H1 (cell line): ENCODE results near the gene DYSF. TPM values are rescaled to one million over a fixed set of nuclear protein-coding genes. Genes with fewer than 3 reads are reported as not detected.
A peak's percentile ranks its signal among the peaks of the same experiment; 100 is the strongest.

Experiments
- CTCF ChIA-PET: fragments of 300-600 bp; sonication (Branson Sonifier 250); formaldehyde crosslinking; loops from one replicate; lab custom pipeline; 2021; ENCODE audit not compliant: partially characterized antibody; lab: Charles Lee
- POLR2A ChIA-PET: fragments of 300-600 bp; sonication (Branson Sonifier 250); formaldehyde crosslinking; loops from one replicate; lab custom pipeline; 2021; ENCODE audit warnings: inconsistent platforms; ENCODE audit not compliant: partially characterized antibody; lab: Charles Lee
- DNase-seq, 2 experiments: peaks; one replicate each; pipeline versions ENCODE4 v3.0.0 to v3.0.0-alpha.2; 2010 to 2022; ENCODE audit warnings: low spot score in 2 of 2, low read depth in 1 of 2, mixed read lengths in 1 of 2
- FAIRE-seq: peaks from 2 replicates; lab custom pipeline; 2011; peaks lifted over from hg19 to GRCh38; lab: Jason Lieb, UNC
- H2AFZ ChIP-seq: 2 replicates; pipeline ENCODE4 v1.8.1; 2012; ENCODE audit warnings: low read length, inconsistent platforms
- H2AK5ac ChIP-seq: 2 replicates; pipeline ENCODE4 v1.6.1; 2013; ENCODE audit warnings: low read depth, low read length
- H2BK120ac ChIP-seq: replicated peaks from 2 replicates; pipeline ENCODE3; 2013; ENCODE audit warnings: low read depth, low read length, inconsistent platforms
- H2BK12ac ChIP-seq: 2 replicates; pipeline ENCODE4 v1.6.1; 2013; ENCODE audit warnings: low read depth, low read length
- H2BK15ac ChIP-seq: 2 replicates; pipeline ENCODE4 v1.6.1; 2013; ENCODE audit warnings: low read length
- H2BK20ac ChIP-seq: 2 replicates; pipeline ENCODE4 v1.6.1; 2013; ENCODE audit warnings: low read length
- H2BK5ac ChIP-seq: 2 replicates; pipeline ENCODE4 v1.6.1; 2013; ENCODE audit warnings: low read depth, low read length
- H3K14ac ChIP-seq: 2 replicates; pipeline ENCODE4 v1.6.1; 2013; ENCODE audit warnings: inconsistent platforms; ENCODE audit not compliant: insufficient read length
- H3K18ac ChIP-seq: 2 replicates; pipeline ENCODE4 v1.6.1; 2013; ENCODE audit warnings: low read length; ENCODE audit errors: extremely low read depth
- H3K23ac ChIP-seq: 2 replicates; pipeline ENCODE4 v1.6.1; 2013; ENCODE audit warnings: inconsistent platforms; ENCODE audit not compliant: insufficient read length
- H3K23me2 ChIP-seq: 2 replicates; pipeline ENCODE4 v1.6.1; 2013; ENCODE audit warnings: low read depth, low read length
- H3K27ac ChIP-seq: 2 replicates; pipeline ENCODE4 v1.6.1; 2011; ENCODE audit warnings: low read depth, low read length, inconsistent platforms
- H3K27me3 ChIP-seq, 4 experiments: replicated peaks in 1 of 4; 1 replicate in 1 of 4; 2 replicates in 3 of 4; pipeline versions ENCODE4 v1.6.1 to v1.8.1; 2011 to 2013; ENCODE audit warnings: low read length in 3 of 4, mild to moderate bottlenecking in 3 of 4, inconsistent platforms in 2 of 4, mixed read lengths in 2 of 4, moderate library complexity in 1 of 4; ENCODE audit not compliant: control insufficient read depth in 3 of 4, insufficient read depth in 3 of 4; ENCODE audit errors: extremely low read depth in 1 of 4
- H3K36me3 ChIP-seq, 4 experiments: 2 replicates each; pipeline versions ENCODE4 v1.6.1 to v1.8.1; 2011 to 2013; ENCODE audit warnings: mild to moderate bottlenecking in 4 of 4, low read length in 3 of 4, moderate library complexity in 2 of 4, control low read depth in 1 of 4, inconsistent platforms in 1 of 4; ENCODE audit not compliant: insufficient read depth in 4 of 4, control insufficient read depth in 2 of 4
- H3K4ac ChIP-seq: replicated peaks from 2 replicates; pipeline ENCODE3; 2013; ENCODE audit warnings: low read length, low read depth, mixed read lengths, inconsistent platforms; ENCODE audit not compliant: insufficient read length
- H3K4me1 ChIP-seq, 4 experiments: replicated peaks in 1 of 4; 1 replicate in 1 of 4; 2 replicates in 3 of 4; pipeline versions ENCODE4 v1.6.1 to v1.8.1; 2011 to 2013; ENCODE audit warnings: low read length in 3 of 4, inconsistent platforms in 2 of 4, mixed read lengths in 1 of 4; ENCODE audit not compliant: insufficient read depth in 4 of 4, control insufficient read depth in 3 of 4
- H3K4me2 ChIP-seq, 2 experiments: 2 replicates each; pipeline versions ENCODE4 v1.6.1 to v1.8.1; 2011 to 2013; ENCODE audit warnings: low read depth in 2 of 2, low read length in 2 of 2, control low read depth in 1 of 2, inconsistent platforms in 1 of 2, mild to moderate bottlenecking in 1 of 2; ENCODE audit not compliant: insufficient read depth in 1 of 2
- H3K4me3 ChIP-seq, 4 experiments: fragments of 200-600, 300-600 bp in 1 of 4; sonication (generic), shearing (Covaris generic), sonication (Bioruptor Twin) in 1 of 4; 2 replicates each; pipeline versions ENCODE4 v1.5.1 to v1.8.1; 2011 to 2016; ENCODE audit warnings: low read length in 4 of 4, low read depth in 3 of 4, control low read depth in 2 of 4, inconsistent platforms in 2 of 4, mild to moderate bottlenecking in 2 of 4, mixed read lengths in 1 of 4, moderate library complexity in 1 of 4; ENCODE audit not compliant: insufficient read depth in 2 of 4; ENCODE audit errors: extremely low read depth in 1 of 4
- H3K56ac ChIP-seq: replicated peaks from 2 replicates; pipeline ENCODE3; 2013; ENCODE audit warnings: low read depth, mild to moderate bottlenecking, mixed read lengths, low read length, inconsistent platforms; ENCODE audit not compliant: insufficient read length
- H3K79me1 ChIP-seq: 2 replicates; pipeline ENCODE4 v1.6.1; 2013; ENCODE audit warnings: low read depth, low read length, control low read depth
- H3K79me2 ChIP-seq, 2 experiments: 2 replicates each; pipeline versions ENCODE4 v1.6.1 to v1.8.1; 2012 to 2013; ENCODE audit warnings: low read length in 2 of 2, mild to moderate bottlenecking in 2 of 2, inconsistent platforms in 1 of 2; ENCODE audit not compliant: insufficient read depth in 2 of 2, control insufficient read depth in 1 of 2
- H3K9ac ChIP-seq, 4 experiments: replicated peaks in 1 of 4; 1 replicate in 1 of 4; 2 replicates in 3 of 4; pipeline versions ENCODE4 v1.6.1 to v1.8.1; 2011 to 2013; ENCODE audit warnings: low read depth in 3 of 4, low read length in 3 of 4, control low read depth in 2 of 4, mild to moderate bottlenecking in 2 of 4, moderate library complexity in 2 of 4, inconsistent platforms in 1 of 4; ENCODE audit errors: extremely low read depth in 1 of 4
- H3K9me3 ChIP-seq, 2 experiments: 2 replicates each; pipeline versions ENCODE4 v1.6.1 to v1.8.1; 2012 to 2013; ENCODE audit warnings: mild to moderate bottlenecking in 2 of 2, moderate library complexity in 2 of 2, control low read depth in 1 of 2, inconsistent platforms in 1 of 2, low read depth in 1 of 2, low read length in 1 of 2, mixed read lengths in 1 of 2; ENCODE audit not compliant: insufficient read depth in 2 of 2
- H4K20me1 ChIP-seq, 2 experiments: replicated peaks in 1 of 2; 2 replicates each; pipeline versions ENCODE3 to v1.8.1; 2011 to 2013; ENCODE audit warnings: inconsistent platforms in 2 of 2, low read length in 2 of 2, mild to moderate bottlenecking in 1 of 2; ENCODE audit not compliant: insufficient read depth in 2 of 2, control insufficient read depth in 1 of 2
- H4K5ac ChIP-seq: 2 replicates; pipeline ENCODE4 v1.6.1; 2013; ENCODE audit warnings: low read length, low read depth, mixed read lengths, inconsistent platforms; ENCODE audit not compliant: insufficient read length
- H4K8ac ChIP-seq: 2 replicates; pipeline ENCODE4 v1.8.0; 2013; ENCODE audit warnings: mild to moderate bottlenecking, moderate library complexity, low read length, inconsistent platforms; ENCODE audit not compliant: insufficient read depth; ENCODE audit errors: extremely low read depth
- H4K91ac ChIP-seq: replicated peaks from 2 replicates; pipeline ENCODE3; 2013; ENCODE audit warnings: low read length, mixed read lengths, inconsistent platforms; ENCODE audit not compliant: insufficient read length
- ASH2L ChIP-seq: fragments of 200-600, 300-600 bp; sonication (generic); IDR thresholded peaks from one replicate; pipeline ENCODE4 v1.7.1; 2017; ENCODE audit warnings: low read length
- ATF3 ChIP-seq: IDR thresholded peaks from 2 replicates; pipeline ENCODE4 v1.6.1; 2011; ENCODE audit warnings: low read depth, mild to moderate bottlenecking, low read length; ENCODE audit not compliant: insufficient read depth
- CEBPB ChIP-seq: IDR thresholded peaks from 2 replicates; pipeline ENCODE4 v1.6.1; 2012; ENCODE audit warnings: low read depth, low read length
- EP300 ChIP-seq, 2 experiments: IDR thresholded peaks; 1 replicate in 1 of 2; 2 replicates in 1 of 2; pipeline ENCODE4 v1.6.1; 2011 to 2012; ENCODE audit warnings: low read depth in 2 of 2, low read length in 2 of 2, mild to moderate bottlenecking in 2 of 2, borderline replicate concordance in 1 of 2, inconsistent platforms in 1 of 2, moderate library complexity in 1 of 2
- GTF2F1 ChIP-seq: IDR thresholded peaks from 2 replicates; pipeline ENCODE4 v1.6.1; 2012; ENCODE audit warnings: low read depth, low read length, improper control_type of control experiment, borderline replicate concordance
- HDAC6 ChIP-seq: IDR thresholded peaks from one replicate; pipeline ENCODE4 v1.7.1; 2012; ENCODE audit warnings: low read depth, mild to moderate bottlenecking, inconsistent platforms, low read length, moderate library complexity
- NANOG ChIP-seq: IDR thresholded peaks from 2 replicates; pipeline ENCODE4 v1.6.1; 2011; ENCODE audit warnings: low read length, low read depth, mild to moderate bottlenecking, inconsistent platforms; ENCODE audit not compliant: insufficient read depth, poor library complexity, severe bottlenecking
- POLR2A ChIP-seq, 2 experiments: IDR thresholded peaks; 1 replicate in 1 of 2; 2 replicates in 1 of 2; pipeline ENCODE4 v1.6.1; 2011; ENCODE audit warnings: low read depth in 2 of 2, low read length in 2 of 2, mild to moderate bottlenecking in 2 of 2; ENCODE audit errors: control extremely low read depth in 1 of 2
- RXRA ChIP-seq: IDR thresholded peaks from 2 replicates; pipeline ENCODE4 v1.6.1; 2011; ENCODE audit warnings: low read depth, mild to moderate bottlenecking, low read length, moderate library complexity; ENCODE audit not compliant: insufficient read depth
- SAP30 ChIP-seq: fragments of 300-600 bp; sonication (generic); IDR thresholded peaks from 2 replicates; pipeline ENCODE4 v1.7.1; 2012; ENCODE audit warnings: low read length, moderate library complexity, mild to moderate bottlenecking, inconsistent platforms; ENCODE audit not compliant: insufficient read depth, insufficient replicate concordance
- SP4 ChIP-seq: IDR thresholded peaks from 2 replicates; pipeline ENCODE4 v1.6.1; 2012; ENCODE audit warnings: low read length, inconsistent platforms
- ZNF274 ChIP-seq: IDR thresholded peaks from 2 replicates; pipeline ENCODE4 v1.7.0; 2012; ENCODE audit warnings: low read length, borderline replicate concordance; ENCODE audit errors: extremely low read depth
- WGBS, 2 experiments: shearing (Covaris generic) in 1 of 2; methylation state at CpG; one replicate each; pipeline versions ENCODE4 v1.1.6 to v1.1.7; 2013 to 2015; ENCODE audit warnings: low lambda C conversion rate in 2 of 2, mixed read lengths in 2 of 2, inconsistent platforms in 1 of 2, low coverage in 1 of 2, missing lambda C conversion rate in 1 of 2; ENCODE audit not compliant: insufficient replicate concordance in 2 of 2, insufficient coverage in 1 of 2, insufficient read length in 1 of 2; ENCODE audit errors: extremely low coverage in 1 of 2, missing lambda C conversion rate in 1 of 2; 5-methylcytosine and 5-hydroxymethylcytosine counted together
- polyA plus RNA-seq, 7 experiments: library from polyadenylated mRNA; depleted of rRNA in 3 of 7; stranded (reverse) in 5 of 7; unstranded in 2 of 7; fragments of >200 nt in 5 of 7; fragments of 200-250 nt in 2 of 7; gene quantifications; 1 replicate in 5 of 7; 2 replicates in 1 of 7; 4 replicates in 1 of 7; pipeline versions ENCODE4 v1.2.1 to v1.2.3, GENCODE V29; 2011 to 2013; ENCODE audit warnings: missing spikeins in 2 of 7, mixed read lengths in 2 of 7
- total RNA-seq: library from RNA; stranded (reverse); fragmentation: NEBNext Ultra II Directional; extraction: Animal tissue kit (Norgen Biotek cat#: 25700); gene quantifications from 2 replicates; pipeline ENCODE4 v1.2.1, GENCODE V29; 2021

DYSF gene
- total and polyA plus RNA-seq, 2 of the 8 experiments (the other 6 are each of a cell fraction or from before 2014, with no cell fraction given): 5.8 to 7.1 TPM

- Histone ChIP-seq H4K20me1 (no peaks in the 10 kb centered on the region), H3K79me1 (no peaks in the 10 kb centered on the region), H2BK20ac (no peak overlapping the region), H3K27ac (no peak overlapping the region), H3K4me2 (no peak overlapping the region), H3K9ac (no peak overlapping the region), H4K8ac (no peak overlapping the region), H4K5ac (no peak overlapping the region), H3K27me3 (no peaks in the 10 kb centered on the region), H3K79me2 (no peaks in the 10 kb centered on the region), H3K23ac (no peak overlapping the region), H3K14ac (no peak overlapping the region), H2BK12ac (no peak overlapping the region), H3K56ac (no peak overlapping the region), H3K4ac (no peak overlapping the region), H4K91ac (no peak overlapping the region), H3K18ac (no peak overlapping the region), H2BK15ac (0 out of 2 replicates have a peak overlapping the region, but pooled peaks have one; percentile 46), H2AK5ac (no peak overlapping the region), H3K4me1 (no peaks in the 10 kb centered on the region; a peak in 1 of 7 replicates), H2BK5ac (no peak overlapping the region; the same call in 1 of the 2 replicates), H2AFZ (no peak overlapping the region), H3K36me3 (no peaks in the 10 kb centered on the region), H3K9me3 (no peaks in the 10 kb centered on the region), H2BK120ac (no peak overlapping the region), H3K23me2 (no peaks in the 10 kb centered on the region), H3K4me3 (no peak overlapping the region)
- peak; percentile 52 for FAIRE-seq
- CTCF ChIA-PET: interaction anchor here (0.6 to 12.6 kb wide), 28 partner anchors 8 to 359 kb away, joined by 3 to 238 read pairs (median 4); partner anchors contain the start of gene DYSF
- DNase-seq: peak in 1 of 2 experiments; percentile 92
- POLR2A ChIA-PET: interaction anchor here (0.5 to 1.0 kb wide), 2 partner anchors 71 to 86 kb away, joined by 3 to 4 read pairs; no protein-coding TSS in a partner anchor
- WGBS, 2 experiments: 40% methylated on average over 6 of the region's 6 CpGs; no CpG with 5 or more reads in 1 of the 2 experiments
- TF ChIP-seq GTF2F1: no peak
- no peak for TF ChIP-seq POLR2A (IDR thresholded peaks at IDR 0.05; ENCODE audit: control extremely low read depth in 1 of 2, low read depth in 2 of 2, low read length in 2 of 2)
- no peak for TF ChIP-seq HDAC6
- no peak for TF ChIP-seq SAP30
- no peak for TF ChIP-seq RXRA
- TF ChIP-seq ATF3: no peak
- TF ChIP-seq ASH2L: no peak
- 0 out of 2 replicates have a peak, but pooled peaks have one; percentile 8 for TF ChIP-seq CEBPB
- TF ChIP-seq EP300 (IDR thresholded peaks at IDR 0.05; ENCODE audit: borderline replicate concordance in 1 of 2, low read depth in 2 of 2, low read length in 2 of 2): no peak
- no peak for TF ChIP-seq SP4
- no peak for TF ChIP-seq ZNF274
- TF ChIP-seq NANOG: no peak
Measured at GRCh38 chr2:71510196-71510807, 56.9 kb downstream of the DYSF start.
